Loucy (cell line): ENCODE results near the gene QSOX1.

Source experiments
- H2AFZ ChIP-seq: fragments of 200-600 bp; sonication (generic); 2 replicates; pipeline ENCODE4 v1.6.0; 2016; ENCODE audit warnings: antibody characterized with exemption, mild to moderate bottlenecking, low read length, moderate library complexity
- H3F3A ChIP-seq: fragments of 200-600 bp; 2 replicates; pipeline ENCODE4 v1.6.0; 2016; ENCODE audit warnings: antibody characterized with exemption, low read depth, mild to moderate bottlenecking
- H3K27me3 ChIP-seq: fragments of 200-600 bp; sonication (generic); 2 replicates; pipeline ENCODE4 v1.6.1; 2014; ENCODE audit warnings: low read length, mild to moderate bottlenecking; ENCODE audit not compliant: insufficient read depth, poor library complexity, severe bottlenecking
- H3K36me3 ChIP-seq: fragments of 200-600 bp; sonication (generic); 2 replicates; pipeline ENCODE4 v1.6.1; 2016; ENCODE audit warnings: low read length; ENCODE audit not compliant: insufficient read depth
- H3K4me1 ChIP-seq: fragments of 200-600 bp; sonication (generic); 2 replicates; pipeline ENCODE4 v1.5.1; 2014; ENCODE audit warnings: low read length, mild to moderate bottlenecking; ENCODE audit not compliant: insufficient read depth, poor library complexity, severe bottlenecking
- H3K4me2 ChIP-seq: fragments of 200-600 bp; sonication (generic); 2 replicates; pipeline ENCODE4 v1.6.0; 2014; ENCODE audit warnings: antibody characterized with exemption, low read length, low read depth, mild to moderate bottlenecking; ENCODE audit not compliant: poor library complexity, severe bottlenecking
- H3K4me3 ChIP-seq: fragments of 200-600 bp; sonication (generic); 2 replicates; pipeline ENCODE4 v1.5.1; 2014; ENCODE audit warnings: low read length, mild to moderate bottlenecking, mixed read lengths; ENCODE audit not compliant: poor library complexity, severe bottlenecking
- H3K79me2 ChIP-seq: fragments of 200-600 bp; sonication (generic); 2 replicates; pipeline ENCODE4 v1.6.1; 2014; ENCODE audit warnings: low read length; ENCODE audit not compliant: insufficient read depth
- H3K9ac ChIP-seq: fragments of 200-600 bp; sonication (generic); 2 replicates; pipeline ENCODE4 v1.6.0; 2014; ENCODE audit warnings: mild to moderate bottlenecking, low read depth, low read length, moderate library complexity; ENCODE audit not compliant: poor library complexity, severe bottlenecking
- H3K9me2 ChIP-seq: fragments of 200-600 bp; sonication (generic); replicated peaks from 2 replicates; pipeline ENCODE4 v1.6.1; 2016; ENCODE audit warnings: low read depth, low read length, mixed read lengths
- H3K9me3 ChIP-seq: fragments of 200-600 bp; sonication (generic); 2 replicates; pipeline ENCODE4 v1.6.1; 2014; ENCODE audit warnings: mild to moderate bottlenecking, antibody characterized with exemption, low read length, low read depth; ENCODE audit not compliant: insufficient read depth
- H4K20me1 ChIP-seq: fragments of 200-600 bp; sonication (generic); 2 replicates; pipeline ENCODE4 v1.6.0; 2014; ENCODE audit warnings: antibody characterized with exemption, low read length, mild to moderate bottlenecking; ENCODE audit not compliant: insufficient read depth, poor library complexity, severe bottlenecking
- CTCF ChIP-seq: fragments of 200-600 bp; sonication (generic); conservative IDR thresholded peaks from 2 replicates; pipeline ENCODE4 v1.5.1; 2014; ENCODE audit warnings: mild to moderate bottlenecking, antibody characterized with exemption, low read length
- EZH2phosphoT487 ChIP-seq: fragments of 200-600 bp; IDR thresholded peaks from 2 replicates; pipeline ENCODE4 v1.6.1; 2018; ENCODE audit warnings: antibody characterized with exemption, mild to moderate bottlenecking, moderate library complexity, borderline replicate concordance

QSOX1 gene

DNA sequence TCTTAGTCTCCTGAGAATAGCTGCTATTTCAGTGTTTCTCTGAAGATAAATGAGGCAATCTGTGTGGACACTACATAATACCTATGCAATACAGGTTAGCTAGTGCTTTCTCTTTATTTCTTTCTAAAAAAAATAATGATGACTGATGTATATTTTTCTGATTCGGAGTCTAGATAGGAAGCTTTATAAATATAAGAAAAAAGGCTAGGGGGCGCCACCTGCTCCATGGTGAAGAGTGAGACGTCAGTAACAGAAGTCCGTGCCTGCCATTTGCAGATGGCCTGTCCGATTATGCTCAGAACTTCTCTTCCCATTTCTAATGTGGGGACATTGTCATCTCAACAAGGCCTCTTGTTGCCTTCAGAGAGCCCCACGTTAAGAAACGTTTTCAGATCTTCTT, 26.4 kb downstream of the QSOX1 start:
- H3F3A ChIP-seq = no peaks in the 10 kb centered on the region
- no peaks in the 10 kb centered on the region for H4K20me1 ChIP-seq
- no peaks in the 10 kb centered on the region for H3K27me3 ChIP-seq
- peaks cover 7% of the 10 kb centered on the region for H3K4me1 ChIP-seq
- H3K36me3 ChIP-seq = peaks cover 43% of the 10 kb centered on the region; the same call in 1 of the 2 replicates
- no peak overlapping the region for H2AFZ ChIP-seq
- no peak overlapping the region for H3K4me3 ChIP-seq
- H3K9ac ChIP-seq = no peak overlapping the region
- no peaks in the 10 kb centered on the region for H3K9me2 ChIP-seq
- TF ChIP-seq CTCF (peak; percentile 78), EZH2phosphoT487 (no peak)
- H3K4me2 ChIP-seq = no peak overlapping the region
- no peaks in the 10 kb centered on the region for H3K9me3 ChIP-seq
- H3K79me2 ChIP-seq = no peaks in the 10 kb centered on the region

GRCh38 chr1:180181996-180182642, 27.4 kb downstream of the QSOX1 start:
- Histone ChIP-seq H3K9ac (no peak overlapping the region), H3K27me3 (no peaks in the 10 kb centered on the region), H3F3A (no peaks in the 10 kb centered on the region), H3K9me3 (no peaks in the 10 kb centered on the region), H3K79me2 (no peaks in the 10 kb centered on the region), H3K4me3 (no peak overlapping the region), H2AFZ (no peak overlapping the region), H4K20me1 (no peaks in the 10 kb centered on the region), H3K9me2 (no peaks in the 10 kb centered on the region), H3K36me3 (peaks cover 43% of the 10 kb centered on the region; the same call in 1 of the 2 replicates), H3K4me2 (no peak overlapping the region), H3K4me1 (peaks cover 16% of the 10 kb centered on the region)
- TF ChIP-seq CTCF = no peak
- no peak for TF ChIP-seq EZH2phosphoT487

DNA sequence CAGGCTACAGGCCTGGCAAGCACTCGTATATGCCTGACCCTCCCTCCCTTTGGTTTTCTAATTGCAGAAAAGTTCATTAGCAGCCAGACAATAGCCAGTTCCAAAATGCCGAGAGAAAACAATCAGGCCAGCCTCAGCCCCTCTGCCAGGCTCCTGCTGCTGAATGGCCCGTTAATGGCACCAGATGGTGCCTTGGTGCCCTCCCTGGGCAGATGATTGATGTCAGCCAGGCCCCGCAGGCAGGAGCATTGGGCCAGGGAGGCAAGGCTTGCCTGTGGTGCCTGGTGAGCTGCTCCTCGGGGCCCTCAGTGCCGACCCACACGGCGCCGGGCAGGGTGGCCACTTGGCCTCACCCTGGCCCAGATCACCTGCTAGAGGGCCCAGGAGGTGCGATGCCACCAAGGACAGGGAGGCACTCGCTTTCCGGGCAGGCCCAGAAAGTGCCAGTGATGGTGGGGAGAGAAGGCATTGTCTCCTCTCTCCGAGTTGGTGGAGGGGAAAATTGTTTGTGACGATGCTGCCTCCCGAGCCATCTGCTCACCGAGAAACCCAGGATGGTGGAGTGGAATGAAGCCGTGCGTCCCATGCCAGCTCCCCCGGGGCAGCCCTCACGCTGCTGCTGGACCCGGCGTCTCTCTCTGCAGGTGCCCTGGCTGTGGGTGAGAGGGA, 28.1 kb downstream of the QSOX1 start:
- Histone ChIP-seq H4K20me1 (no peaks in the 10 kb centered on the region), H3K4me2 (no peak overlapping the region), H3K4me3 (no peak overlapping the region), H3K9me2 (no peaks in the 10 kb centered on the region), H3K27me3 (no peaks in the 10 kb centered on the region), H3K79me2 (no peaks in the 10 kb centered on the region), H3F3A (no peaks in the 10 kb centered on the region), H3K36me3 (peaks cover 48% of the 10 kb centered on the region; the same call in 1 of the 2 replicates), H3K9ac (no peak overlapping the region), H2AFZ (no peak overlapping the region), H3K9me3 (no peaks in the 10 kb centered on the region), H3K4me1 (peaks cover 14% of the 10 kb centered on the region)
- TF ChIP-seq CTCF (no peak), EZH2phosphoT487 (no peak)
